IMR-90 (cell line): Measurements from ENCODE around the gene TRIM5. TPM values are rescaled to one million over a fixed set of nuclear protein-coding genes. Genes with fewer than 3 reads are reported as not detected.

Experiments
- ATAC-seq: fragments of 200-7000 bp; cut with Tn5 transposase; 2 replicates; pipeline ENCODE4 v1.9.1; 2020; ENCODE audit warnings: low read depth, mild to moderate bottlenecking, moderate library complexity
- BruUV-seq: library from RNA; stranded (reverse); fragments of 400-500 nt; replicated peaks from 2 replicates; lab custom pipeline; 2021; lab: Mats Ljungman, UMichigan
- CTCF ChIA-PET: fragments of 300-600 bp; formaldehyde crosslinking; extraction: SDS; loops from one replicate; lab custom pipeline; 2021; ENCODE audit warnings: antibody characterized with exemption; lab: Yijun Ruan, JAX
- POLR2A ChIA-PET: fragments of 300-600 bp; sonication (Branson Sonifier 250); formaldehyde crosslinking; loops from one replicate; lab custom pipeline; 2022; ENCODE audit warnings: antibody characterized with exemption; ENCODE audit not compliant: unreplicated experiment; lab: Charles Lee
- DNase-seq: peaks from one replicate; pipeline ENCODE4 v3.0.0; 2013
- H2AFZ ChIP-seq: replicated peaks from 2 replicates; pipeline ENCODE3; 2013; ENCODE audit warnings: low read length, mild to moderate bottlenecking; ENCODE audit not compliant: poor library complexity
- H2AK5ac ChIP-seq: 2 replicates; pipeline ENCODE4 v1.6.1; 2013; ENCODE audit warnings: low read depth, low read length, inconsistent platforms
- H2AK9ac ChIP-seq: replicated peaks from 2 replicates; pipeline ENCODE3; 2013; ENCODE audit warnings: mild to moderate bottlenecking, low read depth, low read length, moderate library complexity; ENCODE audit not compliant: poor library complexity
- H2BK120ac ChIP-seq: 2 replicates; pipeline ENCODE4 v1.6.1; 2013; ENCODE audit warnings: low read depth, low read length, inconsistent platforms
- H2BK15ac ChIP-seq: 3 replicates; pipeline ENCODE4 v1.6.1; 2013; ENCODE audit warnings: low read depth, low read length, inconsistent platforms
- H2BK20ac ChIP-seq: 2 replicates; pipeline ENCODE4 v1.6.1; 2013; ENCODE audit warnings: low read depth, mild to moderate bottlenecking, inconsistent platforms, low read length, moderate library complexity
- H2BK5ac ChIP-seq: 2 replicates; pipeline ENCODE4 v1.6.1; 2013; ENCODE audit warnings: mild to moderate bottlenecking, low read depth, low read length, inconsistent platforms; ENCODE audit not compliant: poor library complexity, severe bottlenecking
- H3K14ac ChIP-seq: replicated peaks from 2 replicates; pipeline ENCODE4 v1.6.1; 2013; ENCODE audit warnings: low read depth, low read length, inconsistent platforms
- H3K18ac ChIP-seq: 2 replicates; pipeline ENCODE4 v1.6.1; 2013; ENCODE audit warnings: low read depth, low read length, control low read depth
- H3K23ac ChIP-seq: 2 replicates; pipeline ENCODE4 v1.6.1; 2013; ENCODE audit warnings: low read depth, low read length, inconsistent platforms
- H3K27ac ChIP-seq: 2 replicates; pipeline ENCODE4 v1.5.1; 2013; ENCODE audit warnings: mild to moderate bottlenecking, control low read depth, low read length; ENCODE audit not compliant: insufficient read depth
- H3K27me3 ChIP-seq: 2 replicates; pipeline ENCODE4 v1.6.1; 2013; ENCODE audit warnings: low read length; ENCODE audit not compliant: control insufficient read depth, insufficient read depth
- H3K36me3 ChIP-seq: 2 replicates; pipeline ENCODE4 v1.6.1; 2013; ENCODE audit warnings: low read length, mixed read lengths; ENCODE audit not compliant: control insufficient read depth, insufficient read depth
- H3K4ac ChIP-seq: 2 replicates; pipeline ENCODE4 v1.6.1; 2013; ENCODE audit warnings: low read depth, low read length, inconsistent platforms
- H3K4me1 ChIP-seq: 2 replicates; pipeline ENCODE4 v1.6.1; 2013; ENCODE audit warnings: low read length, mixed read lengths; ENCODE audit not compliant: control insufficient read depth, insufficient read depth
- H3K4me2 ChIP-seq: 2 replicates; pipeline ENCODE4 v1.6.1; 2013; ENCODE audit warnings: low read depth, mild to moderate bottlenecking, control low read depth, low read length, moderate library complexity
- H3K4me3 ChIP-seq: 2 replicates; pipeline ENCODE4 v1.5.1; 2013; ENCODE audit warnings: low read depth, mild to moderate bottlenecking, control low read depth, low read length, moderate library complexity; ENCODE audit not compliant: insufficient read depth
- H3K56ac ChIP-seq: 2 replicates; pipeline ENCODE4 v1.6.1; 2013; ENCODE audit warnings: low read length, inconsistent platforms; ENCODE audit not compliant: insufficient read depth; ENCODE audit errors: extremely low read depth
- H3K79me1 ChIP-seq, 2 experiments: 2 replicates each; pipeline ENCODE4 v1.6.1; 2013; ENCODE audit warnings: low read length in 2 of 2, inconsistent platforms in 1 of 2, low read depth in 1 of 2
- H3K9ac ChIP-seq: 2 replicates; pipeline ENCODE4 v1.6.1; 2013; ENCODE audit warnings: low read depth, low read length, control low read depth
- H3K9me1 ChIP-seq: 2 replicates; pipeline ENCODE4 v1.6.1; 2013; ENCODE audit warnings: low read length, inconsistent platforms; ENCODE audit not compliant: insufficient read depth
- H3K9me3 ChIP-seq: 2 replicates; pipeline ENCODE4 v1.6.1; 2013; ENCODE audit warnings: low read length; ENCODE audit not compliant: control insufficient read depth, insufficient read depth
- H4K20me1 ChIP-seq: 2 replicates; pipeline ENCODE4 v1.6.1; 2013; ENCODE audit warnings: low read length, inconsistent platforms; ENCODE audit not compliant: insufficient read depth
- H4K5ac ChIP-seq: 2 replicates; pipeline ENCODE4 v1.6.1; 2013; ENCODE audit warnings: mild to moderate bottlenecking, low read depth, low read length, control low read depth
- H4K8ac ChIP-seq, 2 experiments: 2 replicates each; pipeline ENCODE4 v1.6.1; 2013; ENCODE audit warnings: low read depth in 2 of 2, low read length in 2 of 2, control low read depth in 1 of 2, inconsistent platforms in 1 of 2
- H4K91ac ChIP-seq: 2 replicates; pipeline ENCODE4 v1.6.1; 2013; ENCODE audit warnings: low read depth, low read length, inconsistent platforms; ENCODE audit not compliant: insufficient read depth
- BHLHE40 ChIP-seq: fragments of 150-350 bp; IDR thresholded peaks from 2 replicates; pipeline ENCODE4 v1.6.1; 2016; ENCODE audit warnings: mild to moderate bottlenecking, low read depth, low read length
- MXI1 ChIP-seq: IDR thresholded peaks from 2 replicates; pipeline ENCODE4 v1.6.1; 2012; ENCODE audit warnings: low read depth, mild to moderate bottlenecking, low read length, moderate library complexity, borderline replicate concordance
- POLR2A ChIP-seq: IDR thresholded peaks from 2 replicates; pipeline ENCODE4 v1.6.1; 2012; ENCODE audit warnings: mild to moderate bottlenecking, low read depth, low read length
- RAD21 ChIP-seq: IDR thresholded peaks from 2 replicates; pipeline ENCODE4 v1.6.1; 2012; ENCODE audit warnings: low read length, improper control_type of control experiment
- USF2 ChIP-seq: fragments of 150-350 bp; IDR thresholded peaks from 2 replicates; pipeline ENCODE4 v1.6.1; 2017; ENCODE audit warnings: mild to moderate bottlenecking, antibody characterized with exemption, low read length, low read depth
- WGBS, 2 experiments: methylation state at CpG; one replicate each; pipeline versions ENCODE4 v1.1.5 to v1.1.7; 2013; ENCODE audit warnings: missing lambda C conversion rate in 2 of 2; ENCODE audit not compliant: insufficient read length in 1 of 2; ENCODE audit errors: extremely low coverage in 2 of 2; 5-methylcytosine and 5-hydroxymethylcytosine counted together
- dilution Hi-C: fragments of 300-500 bp; cut with HindIII; formaldehyde crosslinking; loops from one replicate; pipeline ENCODE4 v1.14.3; 2018; ENCODE audit warnings: low sequenced_read_pairs; ENCODE audit not compliant: unreplicated experiment
- in situ Hi-C: fragments of 300-500 bp; cut with MboI; formaldehyde crosslinking; loops from 3 replicates; pipeline ENCODE4 v1.14.3; 2019; ENCODE audit warnings: low sequenced_read_pairs, inconsistent platforms, mixed read lengths
- intact Hi-C: fragments of 100-400 bp; cut with micrococcal nuclease; formaldehyde crosslinking; loops from 2 replicates; pipeline ENCODE4 v1.10.0; 2022
- polyA plus RNA-seq, 3 experiments: library from polyadenylated mRNA; depleted of rRNA; stranded (reverse); fragments of >200 nt; gene quantifications; 2 replicates each; pipeline ENCODE4 v1.2.3, GENCODE V29; 2012; ENCODE audit warnings: low replicate concordance in 1 of 3
- total RNA-seq: library from RNA; depleted of rRNA; stranded (reverse); fragments of >200 nt; gene quantifications from 2 replicates; pipeline ENCODE4 v1.2.3, GENCODE V29; 2012

The TRIM5 gene
- total and polyA plus RNA-seq, 2 of the 4 experiments (the other 2 are of a cell fraction) = 32.6 to 49.1 TPM

GRCh38 chr11:5690216-5690615 lies 5.3 kb upstream of the TRIM5 start:
- Histone ChIP-seq H3K27ac (peak overlapping the region; percentile 94), H3K27me3 (no peaks in the 10 kb centered on the region), H2AK9ac (peak overlapping the region; percentile 90), H2BK20ac (peak overlapping the region; percentile 95), H3K9ac (peak overlapping the region; percentile 91), H3K4me2 (peak overlapping the region; percentile 98), H2AK5ac (peak overlapping the region; percentile 3; the same call in 1 of the 2 replicates), H3K56ac (peak overlapping the region; percentile 85), H3K14ac (peak overlapping the region; percentile 94), H3K9me3 (no peaks in the 10 kb centered on the region), H4K5ac (peak overlapping the region; percentile 99), H4K20me1 (no peaks in the 10 kb centered on the region), H2BK15ac (peak overlapping the region; percentile 20; the same call in 2 of the 3 replicates), H3K36me3 (peaks cover 2% of the 10 kb centered on the region), H3K23ac (peak overlapping the region; percentile 98), H2BK120ac (peak overlapping the region; percentile 98), H3K18ac (peak overlapping the region; percentile 99), H3K4me3 (peak overlapping the region; percentile 71), H2BK5ac (peak overlapping the region; percentile 92), H4K8ac (peak overlapping the region; percentile 89 to 99), H3K9me1 (no peaks in the 10 kb centered on the region; the same call in 1 of the 2 replicates), H3K4ac (peak overlapping the region; percentile 92), H3K79me1 (peaks cover 13 to 24% of the 10 kb centered on the region in 2 experiments), H4K91ac (peak overlapping the region; percentile 96), H2AFZ (peak overlapping the region; percentile 77), H3K4me1 (peaks cover 5% of the 10 kb centered on the region)
- TF ChIP-seq MXI1 (no peak), RAD21 (no peak), USF2 (peak; percentile 64; the same call in 1 of the 2 replicates), BHLHE40 (peak; percentile 89), POLR2A (peak; percentile 21; the same call in 1 of the 2 replicates)
- in situ Hi-C loops (loop anchor here (25.0 kb wide), 1 partner anchor 672 kb away; no protein-coding TSS in a partner anchor), dilution Hi-C loops (no loop called here), intact Hi-C loops (no loop called here)
- peak; percentile 40 for DNase-seq
- peak; percentile 71 for ATAC-seq
- BruUV-seq = no TSS peak
- WGBS, 2 experiments = no CpG with 5 or more reads among the region's 5 CpGs
- ChIA-PET CTCF (no interaction called here), POLR2A (interaction anchor here (0.9 to 1.4 kb wide), 3 partner anchors 11 to 66 kb away, joined by 3 to 4 read pairs (median 3); partner anchors contain the start of gene TRIM34)
